GM23248 (cell line): ENCODE results near the gene ICOS.

Source experiments
- EZH2 ChIP-seq: fragments of 200-600 bp; sonication (generic); IDR thresholded peaks from 2 replicates; pipeline ENCODE4 v1.6.1; 2018; ENCODE audit warnings: antibody characterized with exemption, mild to moderate bottlenecking; ENCODE audit not compliant: insufficient read depth, poor library complexity, severe bottlenecking
- EZH2phosphoT487 ChIP-seq: fragments of 200-600 bp; sonication (generic); IDR thresholded peaks from 2 replicates; pipeline ENCODE4 v1.6.1; 2018; ENCODE audit warnings: antibody characterized with exemption, moderate library complexity, mild to moderate bottlenecking, low read depth; ENCODE audit not compliant: insufficient read depth

DNA sequence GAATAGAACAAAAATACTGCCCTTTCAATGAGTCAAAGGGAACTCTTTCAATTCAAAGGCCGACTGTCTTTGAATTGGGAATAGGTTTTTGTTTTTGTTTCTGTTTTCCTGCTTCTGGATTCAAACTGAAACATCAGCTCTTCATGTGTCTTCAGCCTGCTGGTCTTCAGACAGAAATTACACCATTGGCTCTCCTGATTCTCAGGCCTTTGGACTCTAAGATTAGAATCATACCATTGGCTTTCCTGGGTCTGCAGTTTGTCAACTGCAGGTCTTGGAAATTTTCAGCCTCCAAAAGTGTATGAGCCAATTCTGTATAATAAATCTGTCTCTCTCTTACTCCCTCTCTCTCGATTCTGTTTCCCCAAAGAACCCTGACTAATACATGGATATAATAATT, 37.9 kb upstream of the ICOS start:
- TF ChIP-seq EZH2 (no peak), EZH2phosphoT487 (no peak)
